HEK293 (cell line): ENCODE data around the gene PKIG.

Experiments used
- MZF1 ChIP-seq: fragments of 450-650 bp; formaldehyde crosslinking; IDR thresholded peaks from 2 replicates; pipeline ENCODE4 v1.5.1; 2017; ENCODE audit warnings: missing biosample characterization, missing genetic modification characterization, borderline replicate concordance
- ZNF433 ChIP-seq: fragments of 450-650 bp; formaldehyde crosslinking; IDR thresholded peaks from 2 replicates; pipeline ENCODE4 v1.5.1; 2016; ENCODE audit warnings: missing biosample characterization, missing genetic modification characterization, low read depth
- TF ChIP-seq, protein P1 (sequence below): fragments of 450-650 bp; formaldehyde crosslinking; IDR thresholded peaks from 2 replicates; pipeline ENCODE4 v1.5.1; 2016; ENCODE audit warnings: missing biosample characterization, missing genetic modification characterization

DNA sequence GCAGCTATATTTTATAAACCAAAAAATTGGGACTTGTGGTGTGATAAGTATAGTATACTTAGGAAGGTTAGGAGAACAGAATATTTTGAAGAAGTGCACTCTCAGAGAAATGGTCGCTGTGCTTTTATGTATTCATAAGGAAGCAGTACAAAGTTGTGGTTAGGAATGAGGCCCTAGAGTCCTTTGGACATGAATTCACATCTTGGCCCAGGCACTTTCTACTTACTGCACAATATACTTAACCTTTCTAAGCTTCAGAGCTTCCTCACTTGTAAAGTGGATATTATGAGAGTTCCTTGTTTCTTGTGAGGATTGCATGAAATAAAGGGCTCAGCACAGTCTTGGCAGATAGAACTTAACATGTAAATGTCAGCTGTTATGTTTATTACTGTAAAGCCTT is 39.5 kb upstream of the PKIG start:
- TF ChIP-seq, protein P1, sequence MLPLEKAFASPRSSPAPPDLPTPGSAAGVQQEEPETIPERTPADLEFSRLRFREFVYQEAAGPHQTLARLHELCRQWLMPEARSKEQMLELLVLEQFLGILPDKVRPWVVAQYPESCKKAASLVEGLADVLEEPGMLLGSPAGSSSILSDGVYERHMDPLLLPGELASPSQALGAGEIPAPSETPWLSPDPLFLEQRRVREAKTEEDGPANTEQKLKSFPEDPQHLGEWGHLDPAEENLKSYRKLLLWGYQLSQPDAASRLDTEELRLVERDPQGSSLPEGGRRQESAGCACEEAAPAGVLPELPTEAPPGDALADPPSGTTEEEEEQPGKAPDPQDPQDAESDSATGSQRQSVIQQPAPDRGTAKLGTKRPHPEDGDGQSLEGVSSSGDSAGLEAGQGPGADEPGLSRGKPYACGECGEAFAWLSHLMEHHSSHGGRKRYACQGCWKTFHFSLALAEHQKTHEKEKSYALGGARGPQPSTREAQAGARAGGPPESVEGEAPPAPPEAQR = no peak
- TF ChIP-seq ZNF433 = no peak
- no peak for TF ChIP-seq MZF1 (tag by site-specific recombination)
